Upper lobe of right lung (tissue), 1 donor: ENCODE results near the gene GRK4. TPM values are rescaled to one million over a fixed set of nuclear protein-coding genes. Genes with fewer than 3 reads are reported as not detected.
A peak's percentile ranks its signal among the peaks of the same experiment; 100 is the strongest.

Experiments used
- ATAC-seq: fragments of 200-7000 bp; cut with Tn5 transposase; one replicate; pipeline ENCODE4 v1.9.1; 2020; ENCODE audit warnings: mild to moderate bottlenecking, moderate library complexity
- DNase-seq: peaks from one replicate; pipeline ENCODE4 v3.0.0-alpha.2; 2020
- H3K27ac ChIP-seq: fragments of 200-600 bp; one replicate; pipeline ENCODE4 v1.8.0; 2022
- H3K27me3 ChIP-seq: fragments of 200-600 bp; one replicate; pipeline ENCODE4 v1.8.0; 2022; ENCODE audit warnings: mild to moderate bottlenecking
- H3K36me3 ChIP-seq: fragments of 200-600 bp; one replicate; pipeline ENCODE4 v1.8.0; 2022
- H3K4me1 ChIP-seq: fragments of 200-600 bp; one replicate; pipeline ENCODE4 v1.8.0; 2022
- H3K4me3 ChIP-seq: fragments of 200-600 bp; one replicate; pipeline ENCODE4 v1.8.0; 2022; ENCODE audit warnings: mild to moderate bottlenecking
- H3K9me3 ChIP-seq: fragments of 200-600 bp; one replicate; pipeline ENCODE4 v1.8.0; 2022
- CTCF ChIP-seq: fragments of 200-600 bp; IDR thresholded peaks from one replicate; pipeline ENCODE4 v1.8.0; 2022; ENCODE audit warnings: antibody characterized with exemption
- intact Hi-C: fragments of 100-400 bp; cut with DNase I; formaldehyde crosslinking; loops from one replicate; pipeline ENCODE4 v1.11.0; 2022
- total RNA-seq: library from RNA; stranded (reverse); fragmentation: NEBNext Ultra II Directional; extraction: Animal tissue kit (Norgen Biotek cat#: 25700); gene quantifications from one replicate; pipeline ENCODE4 v1.2.1, GENCODE V29; 2021
- donor health status: DM: no; HTN: yes; CAD: no; lungs with severe emphysema.

Gene GRK4
- total RNA-seq, 1 donor from 2014 or later: 8.0 TPM

GRCh38 chr4:2946812-2947600 is 16.4 kb upstream of the GRK4 start:
- Histone ChIP-seq H3K27me3 (no peaks in the 10 kb centered on the region), H3K4me1 (no peaks in the 10 kb centered on the region), H3K9me3 (no peaks in the 10 kb centered on the region), H3K36me3 (peaks cover 97% of the 10 kb centered on the region), H3K27ac (no peak overlapping the region), H3K4me3 (no peak overlapping the region)
- ATAC-seq: no peak
- intact Hi-C loops: no loop called here
- DNase-seq: no peak
- no peak for TF ChIP-seq CTCF

- DNase-seq: no peak
- H3K4me1 ChIP-seq: no peaks in the 10 kb centered on the region
- H3K27me3 ChIP-seq: no peaks in the 10 kb centered on the region
- ATAC-seq: no peak
- no peak for TF ChIP-seq CTCF
- no peaks in the 10 kb centered on the region for H3K9me3 ChIP-seq
- peaks cover 97% of the 10 kb centered on the region for H3K36me3 ChIP-seq
- no peak overlapping the region for H3K27ac ChIP-seq
- intact Hi-C loops: no loop called here
- no peak overlapping the region for H3K4me3 ChIP-seq
Observed at GRCh38 chr4:2947926-2948325, 15.4 kb upstream of the GRK4 start.

DNA sequence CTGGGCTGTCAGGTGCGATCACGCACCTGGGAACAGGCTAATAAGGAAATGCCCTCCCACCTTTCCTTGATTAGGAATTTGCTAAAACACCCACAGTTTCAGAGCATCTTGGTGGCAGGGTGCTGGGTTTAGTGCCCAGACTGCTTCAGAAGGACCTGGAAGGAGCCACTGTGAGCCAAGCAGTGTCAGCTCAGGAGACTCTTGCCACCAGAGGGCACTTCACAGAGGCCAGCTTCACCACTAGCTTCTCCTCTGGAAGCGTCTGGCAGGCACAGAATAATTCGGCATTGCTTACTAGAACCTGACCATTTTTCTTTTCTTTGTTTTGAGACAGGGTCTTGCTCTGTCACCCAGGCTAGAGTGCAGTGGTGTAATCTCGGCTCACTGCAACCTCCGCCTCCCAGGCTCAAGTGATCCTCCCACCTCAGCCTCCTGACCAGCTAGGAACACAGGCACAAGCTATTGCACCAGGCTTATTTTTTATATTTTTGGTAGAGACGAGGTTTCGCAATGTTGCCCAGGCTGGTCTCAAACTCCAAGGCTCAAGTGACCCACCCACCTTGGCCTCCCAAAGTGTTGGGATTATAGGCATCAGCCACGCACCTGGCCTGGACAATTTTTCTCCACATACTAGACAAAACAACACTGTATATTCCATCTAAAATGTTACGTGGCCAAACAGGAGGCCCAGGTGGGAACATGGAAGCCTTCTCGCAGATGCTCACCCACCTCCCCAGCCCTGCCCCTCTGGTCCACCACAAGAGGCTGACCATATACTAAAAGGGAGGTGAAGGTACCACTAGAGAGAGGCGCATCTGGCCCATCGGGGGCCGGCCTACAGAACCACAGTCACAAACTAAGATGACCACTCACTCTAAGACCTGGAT is 14.2 kb upstream of the GRK4 start:
- no peak overlapping the region for H3K4me3 ChIP-seq
- no peaks in the 10 kb centered on the region for H3K4me1 ChIP-seq
- intact Hi-C loops: no loop called here
- DNase-seq (no peak), ATAC-seq (peak; percentile 70)
- peak; percentile 39 for TF ChIP-seq CTCF
- no peaks in the 10 kb centered on the region for H3K9me3 ChIP-seq
- H3K27me3 ChIP-seq: no peaks in the 10 kb centered on the region
- no peak overlapping the region for H3K27ac ChIP-seq
- H3K36me3 ChIP-seq: peaks cover 97% of the 10 kb centered on the region

DNA sequence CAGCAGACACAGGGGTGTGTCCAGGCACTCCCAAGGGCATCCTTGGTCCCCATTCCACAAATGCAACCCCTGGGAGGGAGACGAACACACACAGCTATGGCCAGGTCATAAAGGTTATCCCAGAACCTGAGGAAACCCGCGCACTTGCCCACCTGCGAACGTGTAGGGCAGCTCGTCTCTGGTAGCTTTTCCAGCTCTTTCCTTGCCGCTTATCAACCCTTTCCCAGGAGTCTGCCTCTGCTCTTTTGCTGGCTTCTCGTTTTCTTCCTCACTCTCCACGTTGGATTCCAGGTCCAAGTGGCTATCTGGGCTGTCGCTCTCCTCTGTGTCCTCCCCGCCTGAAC is 13.6 kb upstream of the GRK4 start:
- Histone ChIP-seq H3K27me3 (no peaks in the 10 kb centered on the region), H3K36me3 (peaks cover 93% of the 10 kb centered on the region), H3K4me3 (no peak overlapping the region), H3K27ac (no peak overlapping the region), H3K4me1 (no peaks in the 10 kb centered on the region), H3K9me3 (no peaks in the 10 kb centered on the region)
- ATAC-seq: no peak
- intact Hi-C loops: no loop called here
- no peak for TF ChIP-seq CTCF
- DNase-seq: no peak

GRCh38 chr4:2950221-2950989 is 13.0 kb upstream of the GRK4 start:
- H3K4me3 ChIP-seq: no peak overlapping the region
- H3K27ac ChIP-seq: no peak overlapping the region
- DNase-seq: no peak
- no peak for ATAC-seq
- peaks cover 87% of the 10 kb centered on the region for H3K36me3 ChIP-seq
- intact Hi-C loops: no loop called here
- H3K9me3 ChIP-seq: no peaks in the 10 kb centered on the region
- H3K27me3 ChIP-seq: no peaks in the 10 kb centered on the region
- no peak for TF ChIP-seq CTCF
- H3K4me1 ChIP-seq: no peaks in the 10 kb centered on the region
